ENCODE results near the gene TMPRSS12. TPM values are rescaled to one million over a fixed set of nuclear protein-coding genes. Genes with fewer than 3 reads are reported as not detected.

The TMPRSS12 gene
- total RNA-seq, 1 experiment from 2014 or later = not detected

DNA sequence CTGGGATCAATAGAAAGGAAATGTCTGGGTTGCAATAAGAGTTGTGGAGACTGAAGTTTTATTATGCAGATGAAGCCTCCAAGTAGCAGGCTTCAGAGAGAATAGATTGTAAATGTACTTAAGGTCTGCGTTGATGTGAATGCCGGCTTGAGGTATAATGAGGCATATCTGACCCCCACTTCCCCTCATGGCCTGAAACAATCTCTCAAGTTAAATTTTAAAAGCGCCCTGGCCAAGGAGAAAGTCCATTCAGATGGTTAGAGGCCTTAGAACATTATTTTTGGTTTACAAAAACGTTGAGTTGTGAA, 81.4 kb downstream of the TMPRSS12 start:
- POLR2A ChIA-PET = no interaction called here
- Histone ChIP-seq H3K4me3 (ENCODE audit: low read depth in 2 of 2, low read length in 2 of 2) (no peak overlapping the region), H3K36me3 (ENCODE audit: control insufficient read depth, insufficient read depth, low read length) (no peaks in the 10 kb centered on the region), H3K27me3 (ENCODE audit: control insufficient read depth, insufficient read depth, low read length) (no peaks in the 10 kb centered on the region), H3K27ac (ENCODE audit: low read length) (no peak overlapping the region), H3K9me3 (ENCODE audit: control insufficient read depth, insufficient read depth, low read depth, low read length) (no peaks in the 10 kb centered on the region), H3K4me1 (ENCODE audit: control insufficient read depth, insufficient read depth, low read length) (no peaks in the 10 kb centered on the region)
- DNase-seq (ENCODE audit: low read depth, low spot score) (no peak), ATAC-seq (no peak)
- CTCF ChIA-PET = interaction anchor here (0.7 kb wide), 1 partner anchor 686 kb away, joined by 4 read pairs; no protein-coding TSS in a partner anchor
- no TSS peak for BruUV-seq (replicated peaks)
- TF ChIP-seq TCF7L2 (IDR thresholded peaks at IDR 0.05; ENCODE audit: low read depth, low read length) (no peak), POLR2AphosphoS5 (IDR thresholded peaks at IDR 0.05; ENCODE audit: low read depth, low read length) (no peak), SIN3A (IDR thresholded peaks at IDR 0.05; ENCODE audit: borderline replicate concordance, insufficient read depth, low read depth, low read length) (no peak)
- TF ChIP-seq, protein P1, sequence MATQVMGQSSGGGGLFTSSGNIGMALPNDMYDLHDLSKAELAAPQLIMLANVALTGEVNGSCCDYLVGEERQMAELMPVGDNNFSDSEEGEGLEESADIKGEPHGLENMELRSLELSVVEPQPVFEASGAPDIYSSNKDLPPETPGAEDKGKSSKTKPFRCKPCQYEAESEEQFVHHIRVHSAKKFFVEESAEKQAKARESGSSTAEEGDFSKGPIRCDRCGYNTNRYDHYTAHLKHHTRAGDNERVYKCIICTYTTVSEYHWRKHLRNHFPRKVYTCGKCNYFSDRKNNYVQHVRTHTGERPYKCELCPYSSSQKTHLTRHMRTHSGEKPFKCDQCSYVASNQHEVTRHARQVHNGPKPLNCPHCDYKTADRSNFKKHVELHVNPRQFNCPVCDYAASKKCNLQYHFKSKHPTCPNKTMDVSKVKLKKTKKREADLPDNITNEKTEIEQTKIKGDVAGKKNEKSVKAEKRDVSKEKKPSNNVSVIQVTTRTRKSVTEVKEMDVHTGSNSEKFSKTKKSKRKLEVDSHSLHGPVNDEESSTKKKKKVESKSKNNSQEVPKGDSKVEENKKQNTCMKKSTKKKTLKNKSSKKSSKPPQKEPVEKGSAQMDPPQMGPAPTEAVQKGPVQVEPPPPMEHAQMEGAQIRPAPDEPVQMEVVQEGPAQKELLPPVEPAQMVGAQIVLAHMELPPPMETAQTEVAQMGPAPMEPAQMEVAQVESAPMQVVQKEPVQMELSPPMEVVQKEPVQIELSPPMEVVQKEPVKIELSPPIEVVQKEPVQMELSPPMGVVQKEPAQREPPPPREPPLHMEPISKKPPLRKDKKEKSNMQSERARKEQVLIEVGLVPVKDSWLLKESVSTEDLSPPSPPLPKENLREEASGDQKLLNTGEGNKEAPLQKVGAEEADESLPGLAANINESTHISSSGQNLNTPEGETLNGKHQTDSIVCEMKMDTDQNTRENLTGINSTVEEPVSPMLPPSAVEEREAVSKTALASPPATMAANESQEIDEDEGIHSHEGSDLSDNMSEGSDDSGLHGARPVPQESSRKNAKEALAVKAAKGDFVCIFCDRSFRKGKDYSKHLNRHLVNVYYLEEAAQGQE (IDR thresholded peaks at IDR 0.05; ENCODE audit: insufficient read depth in 1 of 2, low read depth in 2 of 2, low read length in 1 of 2) = no peak
- TF ChIP-seq, protein P2, sequence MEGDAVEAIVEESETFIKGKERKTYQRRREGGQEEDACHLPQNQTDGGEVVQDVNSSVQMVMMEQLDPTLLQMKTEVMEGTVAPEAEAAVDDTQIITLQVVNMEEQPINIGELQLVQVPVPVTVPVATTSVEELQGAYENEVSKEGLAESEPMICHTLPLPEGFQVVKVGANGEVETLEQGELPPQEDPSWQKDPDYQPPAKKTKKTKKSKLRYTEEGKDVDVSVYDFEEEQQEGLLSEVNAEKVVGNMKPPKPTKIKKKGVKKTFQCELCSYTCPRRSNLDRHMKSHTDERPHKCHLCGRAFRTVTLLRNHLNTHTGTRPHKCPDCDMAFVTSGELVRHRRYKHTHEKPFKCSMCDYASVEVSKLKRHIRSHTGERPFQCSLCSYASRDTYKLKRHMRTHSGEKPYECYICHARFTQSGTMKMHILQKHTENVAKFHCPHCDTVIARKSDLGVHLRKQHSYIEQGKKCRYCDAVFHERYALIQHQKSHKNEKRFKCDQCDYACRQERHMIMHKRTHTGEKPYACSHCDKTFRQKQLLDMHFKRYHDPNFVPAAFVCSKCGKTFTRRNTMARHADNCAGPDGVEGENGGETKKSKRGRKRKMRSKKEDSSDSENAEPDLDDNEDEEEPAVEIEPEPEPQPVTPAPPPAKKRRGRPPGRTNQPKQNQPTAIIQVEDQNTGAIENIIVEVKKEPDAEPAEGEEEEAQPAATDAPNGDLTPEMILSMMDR (IDR thresholded peaks at IDR 0.05) = no peak
- intact Hi-C loops (cut with micrococcal nuclease; ENCODE audit: unreplicated experiment) (no loop called here), in situ Hi-C loops (cut with HindIII; ENCODE audit: low pct_unique_long_range_greater_than_20kb, low sequenced_read_pairs) (no loop called here)

DNA sequence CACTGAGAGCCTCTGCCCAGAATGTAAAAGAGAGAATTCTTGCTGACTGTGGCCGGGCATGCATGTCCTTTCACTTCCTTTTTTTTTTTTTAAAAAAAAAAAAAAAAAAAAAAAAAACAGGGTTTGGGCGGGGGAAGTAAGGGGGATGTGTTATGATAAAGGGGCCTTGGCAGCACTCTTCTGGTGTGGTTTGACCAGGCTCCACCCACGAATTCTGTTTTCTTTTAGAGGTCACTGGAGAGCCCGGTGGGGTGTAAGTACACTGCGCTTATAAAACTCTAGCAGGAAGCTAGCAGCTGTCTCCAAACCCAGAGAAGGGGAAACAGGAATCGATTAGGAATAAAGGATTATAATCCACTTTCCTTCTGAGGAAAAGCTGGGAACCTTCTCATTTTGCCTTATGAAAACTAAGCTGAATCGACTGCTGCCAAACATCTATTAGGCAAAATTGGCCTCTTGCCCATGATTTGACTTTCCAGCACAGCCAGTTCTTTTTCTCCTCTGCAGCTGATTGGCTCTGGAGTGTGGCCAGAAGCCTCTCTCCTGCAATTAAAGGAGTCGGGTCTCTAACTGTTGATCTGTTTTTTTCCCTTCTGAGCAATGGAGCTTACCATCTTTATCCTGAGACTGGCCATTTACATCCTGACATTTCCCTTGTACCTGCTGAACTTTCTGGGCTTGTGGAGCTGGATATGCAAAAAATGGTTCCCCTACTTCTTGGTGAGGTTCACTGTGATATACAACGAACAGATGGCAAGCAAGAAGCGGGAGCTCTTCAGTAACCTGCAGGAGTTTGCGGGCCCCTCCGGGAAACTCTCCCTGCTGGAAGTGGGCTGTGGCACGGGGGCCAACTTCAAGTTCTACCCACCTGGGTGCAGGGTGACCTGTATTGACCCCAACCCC, 82.0 kb downstream of the TMPRSS12 start:
- Histone ChIP-seq H3K27ac (ENCODE audit: low read length) (no peak overlapping the region), H3K27me3 (ENCODE audit: control insufficient read depth, insufficient read depth, low read length) (no peaks in the 10 kb centered on the region), H3K9me3 (ENCODE audit: control insufficient read depth, insufficient read depth, low read depth, low read length) (no peaks in the 10 kb centered on the region), H3K36me3 (ENCODE audit: control insufficient read depth, insufficient read depth, low read length) (no peaks in the 10 kb centered on the region), H3K4me1 (ENCODE audit: control insufficient read depth, insufficient read depth, low read length) (no peaks in the 10 kb centered on the region), H3K4me3 (ENCODE audit: low read depth in 2 of 2, low read length in 2 of 2) (peak overlapping the region in 1 of 2 experiments; percentile 26; a peak in 1 of 4 replicates)
- no TSS peak for BruUV-seq (replicated peaks)
- ATAC-seq = no peak
- CTCF ChIA-PET = interaction anchor here (0.6 to 0.7 kb wide), 3 partner anchors 113 to 686 kb away, joined by 4 to 16 read pairs (median 15); no protein-coding TSS in a partner anchor
- TF ChIP-seq SIN3A (IDR thresholded peaks at IDR 0.05; ENCODE audit: borderline replicate concordance, insufficient read depth, low read depth, low read length) (no peak), POLR2AphosphoS5 (IDR thresholded peaks at IDR 0.05; ENCODE audit: low read depth, low read length) (no peak), TCF7L2 (IDR thresholded peaks at IDR 0.05; ENCODE audit: low read depth, low read length) (no peak)
- TF ChIP-seq, protein P2 (IDR thresholded peaks at IDR 0.05) = no peak
- TF ChIP-seq, protein P1 (IDR thresholded peaks at IDR 0.05; ENCODE audit: insufficient read depth in 1 of 2, low read depth in 2 of 2, low read length in 1 of 2) = no peak
- in situ Hi-C loops (cut with HindIII; ENCODE audit: low pct_unique_long_range_greater_than_20kb, low sequenced_read_pairs) = no loop called here
- POLR2A ChIA-PET = no interaction called here
- intact Hi-C loops (cut with micrococcal nuclease; ENCODE audit: unreplicated experiment) = no loop called here
- no peak for DNase-seq (ENCODE audit: low read depth, low spot score)
